Measurements from ENCODE around the gene DAB2IP. TPM values are rescaled to one million over a fixed set of nuclear protein-coding genes. Genes with fewer than 3 reads are reported as not detected.

DAB2IP gene
- total and polyA plus RNA-seq, 2 of the 4 experiments (the other 2 are of a cell fraction) = 5.6 to 17.2 TPM

GRCh38 chr9:121752929-121753328, 101.5 kb downstream of the DAB2IP start:
- Histone ChIP-seq H3K79me1 (ENCODE audit: low read depth in 1 of 2, low read length in 2 of 2) (peaks cover 28 to 83% of the 10 kb centered on the region in 2 experiments; a peak in 3 of 4 replicates), H3K4me2 (ENCODE audit: low read depth, low read length) (no peak overlapping the region), H3K9ac (ENCODE audit: low read depth, low read length) (no peak overlapping the region), H3K27me3 (ENCODE audit: control insufficient read depth, insufficient read depth, low read length) (no peaks in the 10 kb centered on the region), H2BK120ac (ENCODE audit: low read depth, low read length) (no peak overlapping the region), H3K18ac (ENCODE audit: low read depth, low read length) (no peak overlapping the region), H3K4me3 (ENCODE audit: insufficient read depth, low read depth, low read length) (no peak overlapping the region), H4K20me1 (ENCODE audit: insufficient read depth, low read length) (peaks cover 88% of the 10 kb centered on the region), H3K9me3 (ENCODE audit: control insufficient read depth, insufficient read depth, low read length) (no peaks in the 10 kb centered on the region), H2BK20ac (ENCODE audit: low read depth, low read length) (no peak overlapping the region), H4K8ac (ENCODE audit: low read depth in 2 of 2, low read length in 2 of 2) (no peak overlapping the region), H2BK15ac (ENCODE audit: low read depth, low read length) (no peak overlapping the region), H2AFZ (replicated peaks; ENCODE audit: low read length, poor library complexity) (no peak overlapping the region), H3K36me3 (ENCODE audit: control insufficient read depth, insufficient read depth, low read length) (peaks cover 9% of the 10 kb centered on the region; the same call in 1 of the 2 replicates), H3K9me1 (ENCODE audit: insufficient read depth, low read length) (peaks cover 30% of the 10 kb centered on the region), H2AK5ac (ENCODE audit: low read depth, low read length) (0 out of 2 replicates have a peak overlapping the region, but pooled peaks have one; percentile 3), H3K14ac (replicated peaks; ENCODE audit: low read depth, low read length) (no peak overlapping the region), H2BK5ac (ENCODE audit: low read depth, low read length, poor library complexity, severe bottlenecking) (no peak overlapping the region), H3K23ac (ENCODE audit: low read depth, low read length) (no peak overlapping the region), H4K5ac (ENCODE audit: low read depth, low read length) (no peak overlapping the region), H3K27ac (ENCODE audit: insufficient read depth, low read length) (no peak overlapping the region), H4K91ac (ENCODE audit: insufficient read depth, low read depth, low read length) (no peak overlapping the region), H3K4ac (ENCODE audit: low read depth, low read length) (no peak overlapping the region), H2AK9ac (replicated peaks; ENCODE audit: low read depth, low read length, poor library complexity) (peak overlapping the region; percentile 40), H3K4me1 (ENCODE audit: control insufficient read depth, insufficient read depth, low read length) (peaks cover 19% of the 10 kb centered on the region), H3K56ac (ENCODE audit: extremely low read depth, insufficient read depth, low read length) (no peak overlapping the region)
- in situ Hi-C loops (cut with MboI; ENCODE audit: low sequenced_read_pairs) = no loop called here
- TF ChIP-seq CHD1 (IDR thresholded peaks at IDR 0.05; ENCODE audit: low read depth, low read length) = no peak
- TF ChIP-seq RCOR1 (IDR thresholded peaks at IDR 0.05; ENCODE audit: insufficient replicate concordance, low read length) = no peak
- no peak for TF ChIP-seq CTCF (conservative IDR thresholded peaks at IDR 0.05; ENCODE audit: low read depth, low read length)
- no peak for TF ChIP-seq BHLHE40 (IDR thresholded peaks at IDR 0.05; ENCODE audit: low read depth, low read length)
- no peak for TF ChIP-seq CEBPB (IDR thresholded peaks at IDR 0.05; ENCODE audit: low read depth, low read length)
- TF ChIP-seq NFE2L2 (IDR thresholded peaks at IDR 0.05; ENCODE audit: low read depth, low read length) = no peak
- DNase-seq (no peak), ATAC-seq (ENCODE audit: low read depth) (no peak)
- WGBS, 2 experiments (ENCODE audit: extremely low coverage in 2 of 2, insufficient read length in 1 of 2) = 100% methylated on average over 6 of the region's 9 CpGs; no CpG with 5 or more reads in 1 of the 2 experiments
- ChIA-PET POLR2A (ENCODE audit: unreplicated experiment) (no interaction called here), CTCF (no interaction called here)
- dilution Hi-C loops (cut with HindIII; ENCODE audit: low sequenced_read_pairs, unreplicated experiment) = no loop called here
- no TSS peak for BruUV-seq (replicated peaks)
- intact Hi-C loops (cut with micrococcal nuclease) = no loop called here
